Astrocyte of the cerebellum (primary cell): Measurements from ENCODE around the gene WDR93.

Source experiments
- DNase-seq: peaks from one replicate; pipeline ENCODE4 v3.0.0-alpha.2; 2011; ENCODE audit warnings: low read depth
- H3K4me3 ChIP-seq: 2 replicates; pipeline ENCODE4 v1.5.1; 2011; ENCODE audit warnings: mild to moderate bottlenecking, low read depth, low read length, moderate library complexity
- in situ Hi-C: cut with HindIII; loops from 2 replicates; pipeline ENCODE4 v1.10.0; 2017; ENCODE audit warnings: low sequenced_read_pairs
- TF ChIP-seq, protein P1 (sequence below): IDR thresholded peaks from 2 replicates; pipeline ENCODE4 v1.5.1; 2012; ENCODE audit warnings: low read length, low read depth, moderate library complexity, mild to moderate bottlenecking; ENCODE audit errors: missing control alignments

WDR93 gene

DNA sequence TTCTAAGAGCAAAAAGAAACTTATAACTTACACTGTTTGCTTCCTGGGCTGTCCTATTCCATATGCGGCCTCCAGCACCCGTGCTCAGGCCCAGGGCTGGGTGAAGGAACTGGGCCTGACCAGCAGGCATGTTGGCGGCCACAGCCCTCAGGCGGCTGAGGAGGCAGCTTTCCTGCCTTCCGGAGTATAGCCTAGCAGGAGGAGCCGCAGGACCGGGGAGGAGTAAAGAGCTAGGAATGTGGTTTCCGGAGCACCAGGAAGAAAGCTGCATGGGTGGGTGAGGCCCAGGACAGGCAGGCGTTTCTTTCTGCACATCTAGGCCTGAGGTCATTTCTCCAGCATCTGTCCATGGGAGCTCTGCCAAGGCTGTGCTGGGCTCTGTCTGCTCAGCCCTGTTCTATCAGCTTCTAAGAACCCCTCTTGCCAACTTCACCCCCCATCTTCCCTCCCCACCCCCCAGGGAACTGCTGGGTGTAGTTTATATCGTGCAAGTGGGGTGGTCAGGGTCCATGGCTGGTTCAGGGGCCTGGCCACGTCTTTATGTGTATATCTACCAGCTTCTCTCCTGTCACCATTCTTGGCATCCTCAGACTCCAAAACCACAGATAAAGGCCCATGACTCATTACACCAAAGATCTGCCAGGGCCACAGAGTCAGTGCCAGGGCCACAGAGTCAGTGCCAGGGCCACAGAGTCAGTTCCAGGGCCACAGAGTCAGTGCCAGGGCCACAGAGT is 27.6 kb upstream of the WDR93 start:
- TF ChIP-seq, protein P1, sequence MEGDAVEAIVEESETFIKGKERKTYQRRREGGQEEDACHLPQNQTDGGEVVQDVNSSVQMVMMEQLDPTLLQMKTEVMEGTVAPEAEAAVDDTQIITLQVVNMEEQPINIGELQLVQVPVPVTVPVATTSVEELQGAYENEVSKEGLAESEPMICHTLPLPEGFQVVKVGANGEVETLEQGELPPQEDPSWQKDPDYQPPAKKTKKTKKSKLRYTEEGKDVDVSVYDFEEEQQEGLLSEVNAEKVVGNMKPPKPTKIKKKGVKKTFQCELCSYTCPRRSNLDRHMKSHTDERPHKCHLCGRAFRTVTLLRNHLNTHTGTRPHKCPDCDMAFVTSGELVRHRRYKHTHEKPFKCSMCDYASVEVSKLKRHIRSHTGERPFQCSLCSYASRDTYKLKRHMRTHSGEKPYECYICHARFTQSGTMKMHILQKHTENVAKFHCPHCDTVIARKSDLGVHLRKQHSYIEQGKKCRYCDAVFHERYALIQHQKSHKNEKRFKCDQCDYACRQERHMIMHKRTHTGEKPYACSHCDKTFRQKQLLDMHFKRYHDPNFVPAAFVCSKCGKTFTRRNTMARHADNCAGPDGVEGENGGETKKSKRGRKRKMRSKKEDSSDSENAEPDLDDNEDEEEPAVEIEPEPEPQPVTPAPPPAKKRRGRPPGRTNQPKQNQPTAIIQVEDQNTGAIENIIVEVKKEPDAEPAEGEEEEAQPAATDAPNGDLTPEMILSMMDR = no peak
- DNase-seq = peak; percentile 46
- no peak overlapping the region for H3K4me3 ChIP-seq
- in situ Hi-C loops = no loop called here

DNA sequence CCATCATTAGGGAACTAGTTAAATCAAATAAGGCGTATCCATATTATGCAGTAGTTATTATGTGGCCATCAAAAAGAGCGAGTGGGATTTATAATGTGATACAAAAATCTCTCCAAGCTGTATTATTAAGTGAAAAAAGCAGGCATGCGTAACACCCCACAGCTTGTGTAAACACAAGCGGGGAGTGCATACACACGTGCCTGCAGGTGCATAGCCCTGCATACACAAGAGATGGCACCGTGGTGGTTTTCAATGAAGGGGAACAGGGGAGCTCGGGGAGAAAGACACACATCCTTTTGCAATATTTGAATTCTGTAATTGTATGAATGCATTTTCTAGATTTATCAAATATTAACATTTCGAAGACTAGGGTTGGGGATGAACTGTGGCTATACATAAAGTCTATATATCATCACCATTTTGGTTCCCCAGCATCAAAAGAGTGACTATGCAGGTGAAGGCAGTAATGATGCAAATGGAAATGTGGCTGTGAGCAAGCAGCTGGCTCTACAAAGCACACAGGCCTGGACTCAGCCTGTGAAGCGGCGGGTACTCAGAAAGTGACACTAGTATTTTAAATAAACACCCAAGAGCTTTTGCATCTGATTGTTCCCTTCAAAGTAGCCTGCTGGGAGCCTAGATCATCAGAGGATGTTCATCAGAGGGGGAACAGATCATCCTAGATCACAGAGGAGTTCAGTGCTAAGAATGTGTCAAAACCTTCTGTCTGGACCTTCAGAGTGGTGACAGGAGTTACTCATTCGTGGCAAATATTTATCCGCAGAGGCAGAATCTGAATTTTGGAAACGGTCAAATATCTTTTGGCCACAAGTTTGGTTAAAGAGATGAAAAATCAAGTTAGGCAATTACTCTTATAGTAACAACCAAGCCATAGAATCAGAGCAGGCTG is 25.9 kb upstream of the WDR93 start:
- H3K4me3 ChIP-seq = no peak overlapping the region
- TF ChIP-seq, protein P1 = no peak
- in situ Hi-C loops = no loop called here
- no peak for DNase-seq

DNA sequence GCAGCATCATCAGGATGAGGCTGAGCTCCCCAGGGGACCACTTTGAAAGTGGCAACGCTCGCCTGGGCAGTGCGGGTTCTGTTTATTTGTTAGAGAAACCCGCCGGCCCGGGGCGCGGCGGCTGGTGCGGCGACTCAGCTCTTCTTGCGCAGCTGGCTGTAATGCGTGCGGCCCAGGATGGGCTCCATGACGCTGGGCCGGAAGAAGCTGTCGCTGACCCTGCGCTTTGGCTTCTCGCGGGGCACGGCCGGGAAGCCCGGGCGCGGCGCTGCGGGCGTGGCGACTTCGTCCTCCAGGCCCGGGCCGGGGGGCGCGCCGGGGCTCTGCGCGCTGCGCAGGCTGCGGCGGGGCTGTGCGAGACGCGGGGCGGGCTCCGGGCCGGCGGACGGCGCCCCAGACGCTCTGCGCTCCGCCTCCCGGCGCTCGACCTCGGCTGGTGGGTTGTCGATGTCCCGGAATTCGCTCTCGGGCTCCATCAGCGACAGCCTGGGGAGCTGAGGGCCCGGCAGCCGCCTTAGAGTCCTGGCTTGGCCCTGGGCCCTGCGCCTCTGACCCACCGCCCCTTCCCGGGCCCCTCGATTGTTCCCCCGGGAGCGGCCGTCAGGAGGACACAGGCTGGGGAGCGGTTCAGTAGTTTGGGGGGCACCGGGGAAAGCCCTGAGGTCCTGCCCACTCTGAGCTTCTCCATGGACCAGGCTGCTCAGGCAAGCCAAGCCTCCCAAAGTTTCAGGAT is 25.0 kb upstream of the WDR93 start:
- peak overlapping the region; percentile 25 for H3K4me3 ChIP-seq
- in situ Hi-C loops = no loop called here
- TF ChIP-seq, protein P1 = no peak
- no peak for DNase-seq

DNA sequence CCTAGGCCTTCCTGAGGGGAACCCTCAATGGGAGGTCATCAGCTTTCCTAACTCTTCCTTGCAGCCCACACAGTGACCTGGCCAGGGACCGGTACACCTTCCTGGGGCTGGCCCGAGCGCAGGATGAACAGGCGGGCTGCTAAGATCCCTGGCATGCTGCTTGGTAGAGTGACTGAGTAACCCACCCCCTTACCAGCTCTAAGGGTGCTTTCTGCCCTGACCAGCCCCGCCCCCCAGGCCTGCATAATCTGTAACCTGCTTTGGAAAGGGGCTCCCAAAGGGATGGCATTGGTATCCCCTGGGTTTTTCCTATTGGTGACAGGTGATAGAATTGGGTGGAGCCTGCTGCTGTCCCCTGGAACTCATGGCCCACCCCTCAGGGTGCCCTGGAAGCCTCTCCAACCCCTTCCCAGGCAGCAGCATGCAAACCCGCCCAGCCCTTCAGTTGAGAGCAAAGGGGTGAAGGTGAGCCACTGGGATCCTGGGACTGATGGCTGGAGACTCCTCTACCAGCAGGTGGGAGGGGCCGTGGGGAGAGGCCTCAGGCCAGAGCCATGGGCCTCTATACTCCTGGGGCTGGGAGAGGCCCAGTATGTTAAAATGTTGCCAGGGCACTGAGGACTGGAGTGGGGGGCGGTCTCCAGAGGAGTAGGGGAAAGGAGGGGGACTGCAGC is 24.3 kb upstream of the WDR93 start:
- DNase-seq = no peak
- H3K4me3 ChIP-seq = no peak overlapping the region
- in situ Hi-C loops = no loop called here
- TF ChIP-seq, protein P1 = no peak

DNA sequence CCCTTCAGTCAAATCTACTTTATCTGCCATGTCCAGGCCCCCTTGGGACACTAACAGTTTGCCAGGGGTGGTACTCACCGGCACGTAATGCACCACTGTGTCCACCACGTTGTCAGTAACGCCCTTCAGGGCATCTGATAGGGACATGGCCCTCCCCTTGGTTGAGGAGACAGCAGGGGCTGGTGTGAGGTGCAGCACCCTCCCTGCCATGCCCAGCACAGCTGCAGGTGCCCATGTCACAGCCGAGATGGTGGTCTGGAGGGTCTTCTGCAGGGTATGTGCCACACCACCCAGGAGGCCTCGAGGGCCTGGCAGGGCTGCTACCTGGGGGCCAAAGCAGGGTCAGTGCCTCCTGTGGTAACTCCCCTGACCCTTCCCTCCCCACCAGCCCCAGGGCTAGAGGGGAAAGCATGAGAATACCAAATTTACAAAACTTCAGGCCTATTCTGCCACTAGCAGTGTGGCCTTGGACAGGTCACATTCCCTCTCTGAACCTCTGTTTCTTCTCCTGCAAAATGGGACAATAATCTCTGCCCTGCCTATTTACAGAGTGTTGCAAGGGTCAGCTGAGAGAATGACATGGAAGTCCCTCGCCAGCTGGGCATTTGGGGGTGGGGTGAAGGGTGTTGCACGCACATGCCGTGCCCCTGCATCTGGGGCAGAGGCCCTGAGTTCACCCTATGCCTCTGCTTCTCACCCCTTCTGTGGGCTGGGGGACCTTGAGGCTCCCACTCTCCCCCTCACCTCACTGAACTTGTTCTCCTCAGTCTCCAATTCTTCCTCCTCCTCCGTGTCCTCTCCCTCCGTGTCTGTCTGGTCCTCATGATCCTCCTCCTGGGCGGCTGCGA is 23.5 kb upstream of the WDR93 start:
- no peak for DNase-seq
- TF ChIP-seq, protein P1 = no peak
- in situ Hi-C loops = no loop called here
- H3K4me3 ChIP-seq = no peak overlapping the region

DNA sequence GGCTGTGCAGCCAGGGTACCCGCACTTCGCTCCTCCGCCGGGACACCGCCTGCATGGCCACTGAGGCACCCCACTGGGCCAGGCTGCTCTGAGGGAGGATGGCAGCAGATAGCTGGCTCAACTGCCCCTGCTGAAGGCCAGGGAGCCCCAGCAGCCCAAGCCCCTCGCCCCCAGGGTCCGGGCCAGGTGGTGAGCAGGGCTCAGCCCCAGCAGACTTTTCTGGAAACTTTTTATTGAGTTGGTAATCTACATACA is 23.0 kb upstream of the WDR93 start:
- in situ Hi-C loops = no loop called here
- H3K4me3 ChIP-seq = no peak overlapping the region
- TF ChIP-seq, protein P1 = no peak
- no peak for DNase-seq
